ENCODE data around the gene MRM1. TPM values are rescaled to one million over a fixed set of nuclear protein-coding genes. Genes with fewer than 3 reads are reported as not detected.

Gene MRM1
- total RNA-seq, 1 donor from 2014 or later: 9.7 TPM

DNA sequence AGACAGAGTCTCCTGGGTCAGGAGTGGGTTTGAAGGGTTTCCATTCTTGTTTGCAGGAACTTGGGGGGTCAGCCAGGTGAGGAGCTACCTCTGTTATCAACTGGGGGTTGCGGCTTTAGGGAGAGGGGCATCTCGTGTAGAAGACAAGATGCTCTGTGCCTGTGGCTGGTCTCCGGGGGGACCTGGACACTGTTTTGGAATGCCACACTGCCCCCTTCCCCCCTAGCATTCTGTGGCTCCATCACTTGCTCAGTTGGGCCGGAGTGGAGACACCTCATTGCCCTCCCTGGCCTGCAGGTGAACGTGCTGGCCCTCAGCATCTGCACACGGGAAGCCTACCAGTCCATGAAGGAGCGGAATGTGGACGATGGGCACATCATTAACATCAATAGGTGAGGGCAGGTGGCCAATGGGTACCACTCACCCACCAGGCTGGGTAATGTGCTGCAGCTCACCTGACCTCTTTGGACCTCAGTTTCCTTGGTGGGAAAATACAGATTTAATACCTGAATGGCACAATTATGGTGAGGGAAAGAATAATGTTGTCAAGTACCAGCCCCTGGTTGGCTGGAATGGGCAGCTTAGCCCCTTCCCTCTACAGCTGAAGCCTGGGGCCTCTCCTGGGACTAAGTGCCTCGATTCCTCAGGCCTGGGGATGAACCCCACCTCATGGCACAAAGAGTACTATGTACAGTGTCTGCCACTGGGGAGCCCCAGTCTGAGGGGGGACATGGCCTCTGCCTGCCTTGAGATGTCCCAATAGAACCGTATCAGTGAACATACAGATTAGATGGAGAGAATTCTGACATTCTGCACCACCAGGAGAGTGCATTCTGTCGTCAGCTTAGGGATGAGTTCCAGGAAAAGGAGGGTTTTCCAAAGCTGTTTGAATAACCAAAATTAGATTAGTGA lies 3.3 kb upstream of the MRM1 start:
- Mint-ChIP-seq H3K27me3 (no peaks in the 10 kb centered on the region), H3K27ac (no peak overlapping the region)

DNA sequence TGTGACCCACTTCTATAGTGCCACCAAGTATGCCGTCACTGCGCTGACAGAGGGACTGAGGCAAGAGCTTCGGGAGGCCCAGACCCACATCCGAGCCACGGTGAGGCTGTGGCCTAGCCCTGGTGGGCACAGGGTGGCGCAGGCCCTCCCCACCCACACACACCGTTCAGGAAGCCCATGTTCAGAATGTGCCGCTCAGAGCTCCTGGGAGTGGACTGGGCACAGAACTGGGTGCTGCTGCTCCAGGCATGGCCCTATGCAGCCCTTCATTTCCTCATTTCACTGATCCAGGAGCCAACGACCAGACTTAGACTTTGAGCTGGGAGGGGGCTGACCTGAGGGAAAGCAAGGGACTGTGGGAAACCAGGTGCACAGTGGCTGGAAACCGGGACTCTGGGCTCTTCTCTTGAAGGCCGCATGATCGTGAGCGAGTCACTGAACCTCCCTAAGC lies 2.4 kb upstream of the MRM1 start:
- H3K27me3 Mint-ChIP-seq: no peaks in the 10 kb centered on the region
- H3K4me3 Mint-ChIP-seq: no peak overlapping the region
- H3K36me3 Mint-ChIP-seq: peaks cover 12% of the 10 kb centered on the region
- H3K27ac Mint-ChIP-seq: no peak overlapping the region
- peaks cover 3% of the 10 kb centered on the region for H3K9me3 Mint-ChIP-seq
- DNase-seq (ENCODE audit: extremely low spot score, unreplicated experiment): peak; percentile 55
- H3K4me1 Mint-ChIP-seq (ENCODE audit: unreplicated experiment): peaks cover 21% of the 10 kb centered on the region
- TF ChIP-seq CTCF (conservative IDR thresholded peaks at IDR 0.05): no peak

More for the DNA sequence above, 3.3 kb upstream of the MRM1 start:
- peak; percentile 60 for DNase-seq (ENCODE audit: extremely low spot score, unreplicated experiment)
- Mint-ChIP-seq H3K36me3 (peaks cover 13% of the 10 kb centered on the region), H3K9me3 (peaks cover 4% of the 10 kb centered on the region), H3K4me1 (ENCODE audit: unreplicated experiment) (peaks cover 28% of the 10 kb centered on the region), H3K4me3 (peak overlapping the region; percentile 65)
- TF ChIP-seq CTCF (conservative IDR thresholded peaks at IDR 0.05): no peak

DNA sequence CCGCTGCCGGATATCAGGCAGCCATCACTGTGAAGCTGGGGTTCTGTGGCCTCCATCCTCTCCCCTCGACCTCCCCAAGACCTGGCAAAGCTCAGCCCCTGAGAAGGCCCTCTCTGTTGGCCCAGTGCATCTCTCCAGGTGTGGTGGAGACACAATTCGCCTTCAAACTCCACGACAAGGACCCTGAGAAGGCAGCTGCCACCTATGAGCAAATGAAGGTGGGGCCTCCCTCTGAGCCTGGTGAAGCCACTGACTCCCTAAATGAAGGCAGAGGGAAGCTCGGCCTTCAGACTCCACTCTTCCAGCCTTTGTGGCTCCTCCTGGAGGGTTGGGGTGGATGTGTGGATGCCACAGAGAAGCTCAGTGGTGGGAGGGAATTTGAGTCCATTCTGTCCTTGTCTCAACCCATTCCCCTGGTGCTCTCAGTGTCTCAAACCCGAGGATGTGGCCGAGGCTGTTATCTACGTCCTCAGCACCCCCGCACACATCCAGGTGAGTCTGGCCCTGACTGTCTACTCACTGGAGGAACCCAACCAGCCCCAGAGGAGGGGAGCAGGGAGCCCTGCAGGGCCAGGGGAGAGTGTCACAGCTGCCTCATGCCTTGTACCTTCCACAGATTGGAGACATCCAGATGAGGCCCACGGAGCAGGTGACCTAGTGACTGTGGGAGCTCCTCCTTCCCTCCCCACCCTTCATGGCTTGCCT lies 1.7 kb upstream of the MRM1 start:
- Mint-ChIP-seq H3K9me3 (no peaks in the 10 kb centered on the region), H3K27me3 (no peaks in the 10 kb centered on the region), H3K27ac (peak overlapping the region; percentile 88), H3K4me1 (ENCODE audit: unreplicated experiment) (peaks cover 27% of the 10 kb centered on the region), H3K36me3 (peaks cover 10% of the 10 kb centered on the region), H3K4me3 (no peak overlapping the region)
- DNase-seq (ENCODE audit: extremely low spot score, unreplicated experiment): peak; percentile 52
- no peak for TF ChIP-seq CTCF (conservative IDR thresholded peaks at IDR 0.05)

- H3K36me3 Mint-ChIP-seq: peaks cover 9% of the 10 kb centered on the region
- no peak for TF ChIP-seq CTCF (conservative IDR thresholded peaks at IDR 0.05)
- peak overlapping the region; percentile 90 for H3K4me3 Mint-ChIP-seq
- no peaks in the 10 kb centered on the region for H3K27me3 Mint-ChIP-seq
- peaks cover 28% of the 10 kb centered on the region for H3K4me1 Mint-ChIP-seq (ENCODE audit: unreplicated experiment)
- no peaks in the 10 kb centered on the region for H3K9me3 Mint-ChIP-seq
- H3K27ac Mint-ChIP-seq: peak overlapping the region; percentile 88
- DNase-seq (ENCODE audit: extremely low spot score, unreplicated experiment): peak; percentile 50
Measured at GRCh38 chr17:36600465-36600864, 918 bp upstream of the MRM1 start.

- Mint-ChIP-seq H3K27me3 (no peaks in the 10 kb centered on the region), H3K4me3 (peak overlapping the region; percentile 90), H3K4me1 (ENCODE audit: unreplicated experiment) (peaks cover 29% of the 10 kb centered on the region), H3K9me3 (no peaks in the 10 kb centered on the region), H3K27ac (peak overlapping the region; percentile 88), H3K36me3 (peaks cover 4% of the 10 kb centered on the region)
- DNase-seq (ENCODE audit: extremely low spot score, unreplicated experiment): no peak
- no peak for TF ChIP-seq CTCF (conservative IDR thresholded peaks at IDR 0.05)
Measured at GRCh38 chr17:36600936-36601302, 464 bp upstream of the MRM1 start.
